ENCODE data around the gene CA11.
"Not testable (repeated sequence)": the region's sequence is repeated elsewhere in the genome, so short reads cannot be mapped to it uniquely, and the experiment has no call there.

CA11 gene

DNA sequence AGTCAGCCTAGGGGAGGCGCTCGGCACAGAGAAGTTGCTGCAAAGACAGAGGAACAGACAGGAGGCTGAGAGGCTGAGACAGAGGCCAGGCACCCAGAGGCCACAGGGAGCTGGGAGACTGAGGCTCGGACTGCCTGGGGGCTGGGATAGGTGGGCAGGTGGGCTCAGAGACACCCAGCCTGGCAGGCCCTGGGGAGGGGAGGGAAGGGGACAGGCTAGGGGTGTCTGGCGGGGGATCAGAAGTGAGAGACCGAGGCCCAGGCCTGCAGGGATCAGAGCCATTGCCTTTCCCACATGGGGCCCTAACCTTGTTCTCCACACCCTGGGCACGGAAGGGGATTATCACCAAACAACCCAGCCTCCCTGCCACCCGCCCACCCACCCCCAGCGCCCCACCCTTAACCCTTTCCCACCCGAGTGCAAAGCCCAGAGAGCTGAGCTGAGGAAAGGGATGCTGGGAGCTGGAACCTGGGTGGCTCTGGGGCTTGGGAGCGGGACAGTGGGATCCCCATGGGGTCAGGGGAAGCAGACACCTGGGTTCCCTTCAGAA, 25.5 kb upstream of the CA11 start:
- DNase-seq: no peak

DNA sequence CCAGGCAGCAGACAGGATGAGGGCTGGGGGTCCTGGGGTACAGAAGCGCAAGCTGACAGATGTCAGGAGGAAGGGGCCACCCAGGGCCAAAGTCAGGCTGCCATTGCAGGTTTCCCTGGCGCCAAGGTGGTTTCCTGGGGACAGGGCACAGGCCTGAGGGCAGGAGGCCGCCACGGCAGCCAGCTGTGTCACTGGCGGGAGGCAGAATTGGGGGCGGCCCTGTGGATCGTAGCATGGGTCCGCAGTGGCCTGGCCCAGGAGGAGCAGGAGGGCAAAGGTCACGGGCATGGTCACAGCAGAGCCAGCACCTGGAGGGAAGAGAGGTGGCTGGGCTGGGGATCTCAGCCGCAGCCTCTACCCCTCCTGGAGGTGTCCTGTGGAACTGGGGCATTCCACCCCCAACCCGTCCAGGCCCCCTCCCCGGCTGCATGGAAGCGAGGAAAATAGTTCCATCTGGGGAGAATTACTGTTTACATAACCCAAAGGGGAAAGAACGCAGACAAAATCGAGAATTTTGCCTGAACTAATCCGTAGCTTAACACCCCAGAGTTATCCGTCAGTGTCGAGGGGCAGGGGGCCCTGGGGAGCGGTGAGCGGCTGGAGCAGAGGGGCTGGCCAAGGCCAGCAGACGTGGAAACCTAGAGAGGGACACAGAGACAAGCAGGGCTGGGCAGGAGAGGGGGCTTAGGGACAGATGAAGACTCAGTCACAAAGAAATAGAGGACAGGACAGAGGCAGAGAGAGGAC, 24.9 kb upstream of the CA11 start:
- in situ Hi-C loops (cut with HindIII; ENCODE audit: low pct_ligation_motif_present, low pct_unique_long_range_greater_than_20kb, low sequenced_read_pairs): no loop called here

More for the DNA sequence above, 25.5 kb upstream of the CA11 start:
- in situ Hi-C loops (cut with HindIII; ENCODE audit: low pct_ligation_motif_present, low pct_unique_long_range_greater_than_20kb, low sequenced_read_pairs): no loop called here

GRCh38 chr19:48669903-48670668, 24.1 kb upstream of the CA11 start:
- in situ Hi-C loops (cut with HindIII; ENCODE audit: low pct_ligation_motif_present, low pct_unique_long_range_greater_than_20kb, low sequenced_read_pairs): no loop called here
- DNase-seq: no peak

More for the DNA sequence above, 24.9 kb upstream of the CA11 start:
- no peak for DNase-seq

DNA sequence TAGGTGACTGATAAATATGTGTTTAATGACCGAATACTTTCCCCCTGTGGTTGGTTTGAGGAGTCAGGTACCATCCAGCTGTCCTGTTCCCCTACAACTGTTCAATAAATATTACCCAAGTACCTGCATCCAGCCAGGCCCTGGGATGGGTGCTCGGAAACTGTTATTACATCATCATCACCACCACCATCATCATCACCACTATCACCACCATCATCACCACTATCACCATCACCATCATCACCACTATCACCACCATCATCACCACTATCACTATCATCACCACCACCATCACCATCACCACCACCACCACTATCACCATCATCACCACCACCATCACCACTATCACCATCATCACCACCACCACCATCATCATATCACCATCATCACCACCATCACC, 22.8 kb upstream of the CA11 start:
- no peak for DNase-seq
- in situ Hi-C loops (cut with HindIII; ENCODE audit: low pct_ligation_motif_present, low pct_unique_long_range_greater_than_20kb, low sequenced_read_pairs): no loop called here

DNA sequence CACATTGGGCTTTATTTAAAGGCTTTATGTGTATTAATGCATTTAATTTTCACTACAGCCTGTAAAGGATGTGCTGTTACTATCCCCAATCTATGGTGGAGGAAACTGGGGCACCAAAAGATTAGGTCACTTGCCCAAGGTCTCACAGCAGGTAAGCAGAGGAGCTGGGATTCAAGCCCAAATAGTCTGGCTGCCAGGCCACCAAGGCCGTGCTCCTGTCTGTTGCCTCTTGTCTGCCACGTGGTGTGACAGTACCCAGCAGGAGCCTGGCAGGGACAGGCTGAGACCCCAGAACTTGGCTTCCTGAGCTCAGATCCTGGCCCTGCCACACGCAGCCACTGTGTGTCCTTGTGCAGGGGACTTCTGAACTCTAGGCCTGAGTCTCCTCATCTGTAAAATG, 22.3 kb upstream of the CA11 start:
- no peak for DNase-seq
- in situ Hi-C loops (cut with HindIII; ENCODE audit: low pct_ligation_motif_present, low pct_unique_long_range_greater_than_20kb, low sequenced_read_pairs): no loop called here

- in situ Hi-C loops (cut with HindIII; ENCODE audit: low pct_ligation_motif_present, low pct_unique_long_range_greater_than_20kb, low sequenced_read_pairs): no loop called here
- no peak for DNase-seq
These were observed 19.8 kb upstream of the CA11 start for GRCh38 chr19:48665786-48666185.

- in situ Hi-C loops (cut with HindIII; ENCODE audit: low pct_ligation_motif_present, low pct_unique_long_range_greater_than_20kb, low sequenced_read_pairs): no loop called here
- DNase-seq: no peak
These were observed 18.5 kb upstream of the CA11 start for GRCh38 chr19:48664476-48664875.

- in situ Hi-C loops (cut with HindIII; ENCODE audit: low pct_ligation_motif_present, low pct_unique_long_range_greater_than_20kb, low sequenced_read_pairs): no loop called here
- DNase-seq: no peak
These were observed 17.7 kb upstream of the CA11 start for GRCh38 chr19:48663667-48664066.

DNA sequence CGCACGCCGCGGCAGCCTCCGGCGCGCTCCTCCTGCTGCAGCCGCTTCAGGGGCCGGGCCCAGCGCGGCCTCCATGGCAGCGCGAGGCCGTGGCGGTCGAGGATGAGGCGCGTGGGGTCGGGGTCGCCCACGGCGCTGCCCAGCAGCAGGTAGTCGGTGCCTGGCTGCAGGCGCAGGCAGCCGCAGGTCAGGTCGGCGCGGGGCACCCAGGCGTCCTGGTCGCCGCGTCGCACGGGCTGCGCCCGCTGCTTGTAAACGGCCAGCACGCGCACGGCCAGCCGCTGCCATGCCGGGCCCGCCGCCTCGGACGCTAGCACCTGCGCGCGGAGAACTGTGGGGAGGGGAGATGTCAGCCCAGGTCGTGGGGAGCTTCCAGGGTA, 15.7 kb upstream of the CA11 start:
- no peak for DNase-seq
- in situ Hi-C loops (cut with HindIII; ENCODE audit: low pct_ligation_motif_present, low pct_unique_long_range_greater_than_20kb, low sequenced_read_pairs): no loop called here

- DNase-seq: peak; percentile 87
- in situ Hi-C loops (cut with HindIII; ENCODE audit: low pct_ligation_motif_present, low pct_unique_long_range_greater_than_20kb, low sequenced_read_pairs): no loop called here
These were observed 15.1 kb upstream of the CA11 start for GRCh38 chr19:48660852-48661710.

- in situ Hi-C loops (cut with HindIII; ENCODE audit: low pct_ligation_motif_present, low pct_unique_long_range_greater_than_20kb, low sequenced_read_pairs): no loop called here
- DNase-seq: no peak
These were observed 13.8 kb upstream of the CA11 start for GRCh38 chr19:48659768-48660167.

DNA sequence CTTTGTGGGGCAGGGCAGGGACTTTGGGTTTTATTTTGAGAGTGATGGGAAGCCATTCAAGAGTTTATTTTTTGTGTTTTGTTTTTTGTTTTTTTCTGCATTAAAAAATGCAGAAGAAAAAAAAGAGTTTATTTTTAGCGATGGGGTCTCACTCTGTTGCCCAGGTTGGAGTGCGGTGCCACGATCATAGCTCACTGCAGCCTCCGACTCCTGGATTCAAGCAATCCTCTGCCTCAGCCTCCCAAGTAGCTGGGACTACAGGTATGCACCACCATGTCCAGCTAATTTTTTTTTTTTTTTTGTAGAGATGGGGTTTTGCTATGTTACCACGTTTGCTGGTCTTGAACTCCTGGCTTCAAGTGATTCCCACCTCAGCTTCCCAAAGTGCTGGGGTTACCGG, 12.5 kb upstream of the CA11 start:
- in situ Hi-C loops (cut with HindIII; ENCODE audit: low pct_ligation_motif_present, low pct_unique_long_range_greater_than_20kb, low sequenced_read_pairs): no loop called here

DNA sequence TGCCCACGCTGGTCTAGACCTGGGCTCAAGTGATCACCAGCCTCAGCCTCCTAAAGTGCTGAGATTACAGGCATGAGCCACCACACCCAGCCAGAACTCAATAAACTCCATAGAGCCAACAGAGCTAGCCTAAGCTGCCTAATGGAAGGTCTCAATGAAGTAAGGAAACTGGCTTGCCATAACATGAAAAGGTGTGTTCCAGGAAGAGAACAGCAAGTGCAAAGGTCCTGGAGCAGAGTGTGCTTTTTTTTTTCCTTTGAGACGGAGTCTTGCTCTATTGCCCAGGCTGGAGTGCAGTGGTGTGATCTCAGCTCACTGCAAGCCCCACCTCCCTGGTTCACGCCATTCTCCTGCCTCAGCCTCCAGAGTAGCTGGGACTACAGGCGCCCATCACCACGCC, 11.8 kb upstream of the CA11 start:
- in situ Hi-C loops (cut with HindIII; ENCODE audit: low pct_ligation_motif_present, low pct_unique_long_range_greater_than_20kb, low sequenced_read_pairs); DNase-seq: not testable (repeated sequence)

More for the DNA sequence above, 12.5 kb upstream of the CA11 start:
- DNase-seq: no peak

- in situ Hi-C loops (cut with HindIII; ENCODE audit: low pct_ligation_motif_present, low pct_unique_long_range_greater_than_20kb, low sequenced_read_pairs): no loop called here
- DNase-seq: peak; percentile 22
These were observed 11.0 kb upstream of the CA11 start for GRCh38 chr19:48656840-48657474.

DNA sequence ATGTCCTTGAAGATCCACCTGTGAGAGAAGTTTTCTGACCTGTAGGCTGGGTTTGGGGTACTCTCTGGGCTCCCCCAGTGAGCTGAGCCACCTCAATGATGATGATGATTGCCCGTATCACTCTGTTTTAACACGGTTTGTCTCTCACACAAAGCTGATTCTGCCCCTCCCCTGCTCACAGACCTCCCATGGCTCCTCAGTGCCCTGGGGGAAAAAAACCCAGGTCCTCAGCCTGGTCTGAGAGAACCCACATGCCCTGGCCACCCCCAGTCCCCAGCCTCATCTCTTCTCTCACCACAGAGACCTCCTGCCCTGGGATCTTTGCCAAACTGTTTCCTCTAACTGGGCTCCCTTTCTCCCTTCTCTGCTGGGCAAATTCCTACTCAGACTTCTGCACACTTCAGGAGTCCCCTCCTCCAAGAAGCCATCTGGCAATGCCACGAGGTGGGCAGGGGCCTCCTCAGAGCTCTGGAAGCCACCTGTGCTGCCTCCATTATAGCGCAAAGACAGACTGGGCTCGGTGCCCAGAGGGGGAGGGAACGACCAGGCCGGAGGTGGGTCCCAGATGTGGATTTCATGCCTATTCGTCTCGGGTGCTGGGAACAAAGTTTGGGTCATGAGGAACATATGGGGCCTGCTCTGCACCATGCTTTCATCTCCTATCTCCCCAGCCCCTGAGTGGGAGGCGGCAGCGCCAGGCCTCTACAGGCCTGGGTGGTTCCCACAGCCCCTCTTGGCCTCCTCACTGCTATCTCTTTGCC, 8.5 kb upstream of the CA11 start:
- DNase-seq: no peak
- in situ Hi-C loops (cut with HindIII; ENCODE audit: low pct_ligation_motif_present, low pct_unique_long_range_greater_than_20kb, low sequenced_read_pairs): no loop called here

DNA sequence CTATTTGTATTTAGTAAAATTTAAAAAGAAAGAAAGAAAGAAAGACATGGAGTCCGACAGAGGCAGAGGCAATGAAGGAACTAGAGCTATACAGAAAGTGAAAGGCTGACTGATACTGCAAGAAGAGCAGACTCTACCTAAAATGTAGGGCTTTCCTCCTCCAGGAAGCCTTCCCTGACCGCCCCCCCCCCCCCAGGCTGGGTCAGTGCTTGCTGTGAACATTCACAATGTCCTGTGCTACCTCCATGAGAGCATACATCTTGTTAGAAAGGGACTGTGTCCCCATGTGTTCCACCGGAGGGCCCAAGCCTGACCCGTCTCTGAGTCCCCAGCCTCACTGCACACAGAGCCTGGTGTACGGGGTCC, 5.7 kb upstream of the CA11 start:
- no peak for DNase-seq
- in situ Hi-C loops (cut with HindIII; ENCODE audit: low pct_ligation_motif_present, low pct_unique_long_range_greater_than_20kb, low sequenced_read_pairs): no loop called here

- in situ Hi-C loops (cut with HindIII; ENCODE audit: low pct_ligation_motif_present, low pct_unique_long_range_greater_than_20kb, low sequenced_read_pairs): no loop called here
These were observed 5.1 kb upstream of the CA11 start for GRCh38 chr19:48650974-48651682.

More at GRCh38 chr19:48650974-48651682, 5.1 kb upstream of the CA11 start:
- no peak for DNase-seq
